Vagina (tissue), 2 donors: ENCODE measurements around the gene WDFY3.

ENCODE experiments used
- CTCF ChIP-seq, 3 experiments: fragments of 450-650 bp in 2 of 3; fragments of 200-600 bp in 1 of 3; sonication (generic) in 1 of 3; IDR thresholded peaks; one replicate each; pipeline ENCODE4 v1.5.1; 2017 to 2019; ENCODE audit warnings: antibody characterized with exemption in 3 of 3, mild to moderate bottlenecking in 2 of 3, moderate library complexity in 2 of 3
- POLR2AphosphoS5 ChIP-seq, 2 donors: sonication (generic); formaldehyde crosslinking; IDR thresholded peaks; one replicate each; pipeline ENCODE4 v1.9.0; 2017; ENCODE audit warnings: antibody characterized with exemption in 2 of 2, mild to moderate bottlenecking in 2 of 2, low read depth in 1 of 2; ENCODE audit not compliant: insufficient read depth in 1 of 2

- no peak for TF ChIP-seq CTCF (IDR thresholded peaks at IDR 0.05)
- TF ChIP-seq POLR2AphosphoS5 (IDR thresholded peaks at IDR 0.05; ENCODE audit: insufficient read depth in 1 of 2, low read depth in 1 of 2) = no peak
Measured at GRCh38 chr4:84689197-84689596, 277.3 kb downstream of the WDFY3 start.
